RPMI7951 (cell line): ENCODE results near the gene CTNNBL1. TPM values are rescaled to one million over a fixed set of nuclear protein-coding genes. Genes with fewer than 3 reads are reported as not detected.
A peak's percentile ranks its signal among the peaks of the same experiment; 100 is the strongest.

Source experiments
- DNase-seq: peaks from one replicate; pipeline ENCODE4 v3.0.0-alpha.2; 2012; ENCODE audit warnings: low read depth
- total RNA-seq: library from RNA; depleted of rRNA; stranded (reverse); fragments of >200 nt; shearing (Covaris generic); gene quantifications from 2 replicates; pipeline ENCODE4 v1.2.3, GENCODE V29; 2014

Gene CTNNBL1
- total RNA-seq, 1 experiment from 2014 or later: 57.9 TPM

- no peak for DNase-seq
Observed at GRCh38 chr20:37816003-37816402, 122.2 kb downstream of the CTNNBL1 start.

GRCh38 chr20:37816726-37817125 lies 122.9 kb downstream of the CTNNBL1 start:
- DNase-seq: no peak

GRCh38 chr20:37821696-37822095 lies 127.9 kb downstream of the CTNNBL1 start:
- peak; percentile 47 for DNase-seq

GRCh38 chr20:37822141-37822601 lies 128.3 kb downstream of the CTNNBL1 start:
- DNase-seq: peak; percentile 88

- DNase-seq: peak; percentile 36
Observed at GRCh38 chr20:37823296-37823980, 129.6 kb downstream of the CTNNBL1 start.

GRCh38 chr20:37827605-37828004 lies 133.8 kb downstream of the CTNNBL1 start:
- DNase-seq: no peak

GRCh38 chr20:37828684-37829083 lies 134.9 kb downstream of the CTNNBL1 start:
- DNase-seq: no peak

- no peak for DNase-seq
Observed at GRCh38 chr20:37829128-37829527, 135.3 kb downstream of the CTNNBL1 start.

GRCh38 chr20:37833221-37833896 lies 139.5 kb downstream of the CTNNBL1 start:
- DNase-seq: no peak

GRCh38 chr20:37836926-37837325 lies 143.1 kb downstream of the CTNNBL1 start:
- DNase-seq: no peak

- no peak for DNase-seq
Observed at GRCh38 chr20:37837924-37838323, 144.1 kb downstream of the CTNNBL1 start.

- no peak for DNase-seq
Observed at GRCh38 chr20:37838769-37839431, 145.1 kb downstream of the CTNNBL1 start.

- no peak for DNase-seq
Observed at GRCh38 chr20:37839432-37839827, 145.6 kb downstream of the CTNNBL1 start.

GRCh38 chr20:37839955-37840354 lies 146.1 kb downstream of the CTNNBL1 start:
- no peak for DNase-seq

- no peak for DNase-seq
Observed at GRCh38 chr20:37841389-37841788, 147.6 kb downstream of the CTNNBL1 start.

- DNase-seq: no peak
Observed at GRCh38 chr20:37841971-37842370, 148.1 kb downstream of the CTNNBL1 start.

- DNase-seq: no peak
Observed at GRCh38 chr20:37845241-37845681, 151.4 kb downstream of the CTNNBL1 start.

GRCh38 chr20:37845878-37846277 lies 152.0 kb downstream of the CTNNBL1 start:
- no peak for DNase-seq

GRCh38 chr20:37846573-37846972 lies 152.7 kb downstream of the CTNNBL1 start:
- DNase-seq: no peak

GRCh38 chr20:37848706-37849105 lies 154.9 kb downstream of the CTNNBL1 start:
- no peak for DNase-seq

- DNase-seq: no peak
Observed at GRCh38 chr20:37849156-37849555, 155.3 kb downstream of the CTNNBL1 start.

- no peak for DNase-seq
Observed at GRCh38 chr20:37849566-37849965, 155.7 kb downstream of the CTNNBL1 start.
